ENCODE measurements around the gene C4orf36.

Gene C4orf36

GRCh38 chr4:86891762-86892635 is at the start of gene C4orf36:
TSS of gene C4orf36 (minus strand) at chr4:86892422. CDS start at chr4:86891520, 902 bp downstream.
- peak; percentile 41 for DNase-seq

GRCh38 chr4:86940920-86941460 is 48.8 kb upstream of the C4orf36 start:
- no peak for DNase-seq

DNA sequence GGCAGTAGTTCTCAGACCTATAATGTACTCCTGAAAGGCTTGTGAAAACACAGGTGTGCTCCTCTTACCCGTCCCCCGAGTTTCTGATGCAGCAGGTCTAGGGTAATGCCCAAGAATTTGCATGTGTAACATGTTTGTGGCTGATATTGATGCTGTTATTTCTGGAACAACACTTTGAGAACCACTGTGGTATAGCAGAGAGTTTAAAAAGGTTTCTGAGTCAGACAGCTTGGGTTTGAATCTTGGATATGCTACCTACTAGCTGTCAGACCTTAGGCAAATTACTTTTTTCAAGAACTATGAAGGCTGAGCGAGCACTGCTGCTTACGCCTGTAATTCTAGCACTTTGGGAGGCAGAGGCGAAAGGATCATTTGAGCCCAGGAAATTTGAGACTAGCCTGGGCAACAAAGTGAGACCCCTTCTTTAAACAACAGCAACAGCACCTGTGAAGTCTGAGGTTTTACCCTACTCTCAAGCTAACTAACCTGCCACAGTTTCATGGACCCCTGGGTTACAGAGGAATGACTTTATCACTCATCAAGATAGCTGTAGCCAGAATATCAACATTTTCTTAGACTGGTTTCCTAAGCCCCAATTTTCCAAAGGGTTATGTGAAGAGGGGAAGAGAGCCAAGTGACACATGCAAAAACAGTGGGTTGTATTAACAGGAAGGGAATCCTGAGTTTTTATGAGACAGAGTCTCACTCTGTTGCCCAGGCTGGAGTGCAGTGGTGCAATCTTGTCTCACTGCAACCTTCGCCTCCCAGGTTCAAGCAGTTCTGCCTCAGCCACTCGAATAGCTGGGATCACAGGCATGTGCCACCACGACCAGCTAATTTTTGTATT is 47.7 kb upstream of the C4orf36 start:
- DNase-seq, result no peak

DNA sequence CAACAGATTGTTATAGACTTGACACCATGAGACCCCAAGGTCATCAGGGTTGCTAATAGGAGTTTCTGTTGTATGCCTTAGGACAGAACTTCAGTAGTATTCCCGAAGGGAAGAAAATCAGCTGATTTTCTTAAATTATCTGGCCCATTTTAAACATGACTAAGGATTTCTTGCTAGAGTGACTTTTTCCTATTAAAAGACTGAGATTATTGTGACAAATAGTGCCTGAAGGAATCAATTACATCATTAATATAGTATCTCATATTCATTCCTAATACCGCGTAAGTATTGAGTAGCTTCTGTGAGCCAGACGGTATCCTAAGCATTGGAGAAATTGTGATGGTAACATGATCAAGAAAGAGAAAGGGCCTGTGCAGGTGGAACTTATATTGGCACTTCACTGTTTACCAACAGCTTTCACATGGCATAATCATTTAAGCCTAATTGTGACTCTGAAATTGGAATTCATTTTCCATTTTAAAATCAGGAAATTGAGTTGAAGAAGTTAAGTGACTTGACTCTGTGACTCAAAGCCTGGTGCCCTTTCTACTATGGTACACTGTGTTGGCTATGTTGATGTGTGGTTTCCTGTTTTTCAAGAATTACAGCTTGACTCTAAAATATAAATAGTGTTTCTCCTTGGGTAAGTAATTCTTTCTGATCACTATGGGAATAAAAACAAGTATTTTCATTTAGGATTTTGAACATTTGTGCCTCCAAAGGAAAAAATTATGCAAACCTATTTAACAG is 46.7 kb upstream of the C4orf36 start:
- DNase-seq, result peak; percentile 11

GRCh38 chr4:86935853-86936733 is 43.9 kb upstream of the C4orf36 start:
- DNase-seq, result peak; percentile 36

- DNase-seq, result no peak
Measured at GRCh38 chr4:86935566-86935852, 43.3 kb upstream of the C4orf36 start.

DNA sequence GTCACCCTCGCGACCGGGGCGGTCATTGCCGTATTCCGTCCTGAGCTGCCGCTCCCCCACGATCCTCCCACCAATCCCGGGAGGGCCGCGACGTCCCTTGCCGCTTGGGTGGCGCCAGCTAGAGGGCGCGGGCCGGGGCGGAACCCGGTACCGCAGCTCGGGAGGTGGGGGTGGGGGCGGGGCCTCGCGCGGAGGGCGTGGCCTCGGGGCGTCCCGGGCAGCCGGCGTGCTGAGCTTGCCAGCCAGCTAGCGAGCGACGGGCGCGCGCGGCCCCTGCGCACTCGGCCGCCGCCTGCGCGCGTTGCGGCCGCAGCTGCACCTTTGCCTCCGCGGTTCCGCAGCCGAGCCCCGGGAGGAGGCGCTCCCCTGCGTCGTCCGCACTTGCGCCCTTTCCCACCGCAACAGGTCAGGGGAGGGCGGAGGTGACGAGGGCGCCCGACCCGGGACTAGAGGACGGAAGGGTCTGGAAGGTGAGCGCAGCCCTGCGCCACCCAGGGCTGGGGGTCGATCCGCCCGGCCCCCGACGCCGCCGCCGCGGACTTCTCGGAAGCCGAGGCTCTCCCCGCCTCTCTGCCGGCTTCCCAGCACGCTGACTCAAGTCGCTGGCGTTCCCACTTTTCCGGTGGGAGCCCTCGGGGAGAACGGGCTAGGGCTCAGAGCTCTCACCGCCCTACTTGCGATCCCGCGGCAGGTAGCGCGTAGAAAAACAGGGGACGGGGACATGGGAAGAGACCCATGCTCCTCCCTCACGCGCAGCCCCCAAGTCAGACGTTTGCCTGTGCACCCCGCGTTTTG is 42.7 kb upstream of the C4orf36 start, which contains the start of gene AFF1:
TSS of gene AFF1 (plus strand) at position 241 of the 795 bp plus-strand sequence. CDS start 13,523 bp downstream, outside the sequence.
- DNase-seq, result peak; percentile 85

- DNase-seq, result no peak
Measured at GRCh38 chr4:86934147-86934770, 42.0 kb upstream of the C4orf36 start.

GRCh38 chr4:86928400-86929255 is 36.4 kb upstream of the C4orf36 start:
- DNase-seq, result no peak

- no peak for DNase-seq
Measured at GRCh38 chr4:86927843-86928395, 35.7 kb upstream of the C4orf36 start.

DNA sequence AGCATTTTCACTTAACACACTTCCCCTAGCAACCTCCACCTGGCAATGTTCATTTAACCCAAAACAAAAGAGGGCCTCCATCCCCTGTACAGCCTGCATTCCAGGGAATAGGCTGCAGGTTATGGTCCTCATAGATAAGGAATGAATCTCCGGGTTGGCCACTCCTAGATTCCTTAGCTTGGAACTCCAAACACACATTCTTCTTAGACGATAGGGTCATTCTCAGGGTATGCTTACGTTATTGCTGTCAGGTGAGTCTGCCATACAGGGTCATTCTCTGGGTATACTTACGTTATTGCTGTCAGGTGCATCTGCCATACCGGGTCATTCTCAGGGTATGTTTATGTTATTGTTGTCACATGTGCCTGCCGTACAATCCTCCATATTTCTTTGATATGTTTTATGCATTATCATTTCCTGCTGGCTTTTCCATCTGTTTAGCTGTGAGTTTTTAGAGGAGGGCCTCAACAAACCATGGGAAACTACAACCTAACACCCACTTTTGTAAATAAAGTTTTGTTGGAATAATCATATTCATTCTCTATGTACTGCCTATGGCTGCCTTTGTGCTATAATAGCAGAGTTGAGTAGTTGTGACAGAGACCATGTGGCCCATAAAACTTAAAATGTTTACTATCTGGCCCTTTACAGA is 34.3 kb upstream of the C4orf36 start:
- DNase-seq, result no peak

DNA sequence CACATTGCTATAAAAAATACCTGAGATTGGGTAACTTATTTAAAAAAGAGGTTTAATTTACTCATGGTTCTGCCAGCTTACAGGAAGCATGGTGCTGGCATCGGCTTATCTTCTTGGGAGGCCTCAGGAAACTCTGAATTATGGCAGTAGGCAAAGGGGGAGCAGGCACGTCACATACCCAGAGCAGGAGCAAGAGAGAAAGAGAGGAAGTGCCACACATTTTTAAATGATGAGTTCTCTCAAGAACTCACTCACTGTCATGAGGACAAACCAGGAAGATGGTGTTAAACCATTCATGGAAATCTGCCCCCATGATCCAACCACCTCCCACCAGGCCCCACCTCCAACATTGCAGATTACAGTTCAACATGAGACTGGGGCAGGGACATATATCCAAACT is 32.6 kb upstream of the C4orf36 start:
- no peak for DNase-seq

DNA sequence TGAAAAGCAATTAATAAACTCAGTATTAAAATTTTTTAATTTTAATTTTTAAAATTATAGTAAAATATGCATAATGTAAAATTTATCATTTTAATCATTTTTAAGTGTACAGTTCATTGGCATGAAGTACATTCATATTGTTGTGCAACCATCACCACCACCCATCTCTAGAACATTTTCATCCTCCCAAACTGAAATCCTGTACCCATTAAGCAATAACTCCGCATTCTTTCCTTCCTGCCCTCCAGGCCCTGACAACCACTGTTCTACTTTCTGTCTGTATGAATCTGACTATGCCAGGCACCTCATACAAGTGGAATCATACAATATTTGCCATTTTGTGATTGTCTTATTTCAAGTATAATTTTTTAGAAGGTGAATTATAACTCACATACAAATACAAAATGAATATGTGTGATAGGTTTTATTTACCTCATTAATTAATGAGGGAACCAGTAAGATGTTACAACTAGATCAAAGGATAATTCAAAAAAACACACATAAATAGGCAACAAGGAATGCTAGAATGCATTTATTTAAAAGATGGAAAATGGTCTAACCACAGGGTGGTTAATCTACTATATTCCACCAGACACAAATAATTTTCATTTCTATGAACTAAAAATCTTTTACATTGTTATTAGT is 29.5 kb upstream of the C4orf36 start:
- no peak for DNase-seq

DNA sequence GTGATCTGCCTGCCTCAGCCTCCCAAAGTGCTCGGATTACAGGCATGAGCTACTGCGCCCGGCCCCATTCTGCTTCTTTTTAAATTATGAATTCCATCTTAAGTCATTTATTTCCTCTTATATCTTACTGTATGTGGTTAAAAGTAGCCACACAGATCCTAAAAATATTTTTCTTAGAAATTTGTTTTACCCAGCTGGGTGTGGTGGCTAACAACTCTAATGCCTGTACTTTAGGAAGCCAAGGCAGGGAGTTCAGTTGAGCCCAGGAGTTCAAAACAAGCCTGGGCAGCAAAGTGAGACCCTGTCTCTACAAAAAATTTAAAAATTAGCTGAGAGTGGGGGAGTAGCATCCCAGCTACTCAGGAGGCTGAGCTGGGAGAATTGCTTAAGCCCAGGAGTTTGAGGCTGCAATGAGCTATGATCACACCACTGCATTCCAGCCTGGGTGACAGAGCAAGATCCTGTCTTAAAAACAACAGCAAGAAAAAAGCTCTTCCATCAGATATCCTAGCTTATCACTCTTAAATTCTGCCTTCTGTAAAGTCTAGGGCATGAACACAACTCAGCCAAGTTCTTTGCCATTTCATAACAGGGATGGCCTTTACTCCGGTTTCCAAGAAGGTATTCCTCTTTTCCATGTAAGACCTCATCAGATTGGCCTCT is 27.5 kb upstream of the C4orf36 start:
- no peak for DNase-seq

DNA sequence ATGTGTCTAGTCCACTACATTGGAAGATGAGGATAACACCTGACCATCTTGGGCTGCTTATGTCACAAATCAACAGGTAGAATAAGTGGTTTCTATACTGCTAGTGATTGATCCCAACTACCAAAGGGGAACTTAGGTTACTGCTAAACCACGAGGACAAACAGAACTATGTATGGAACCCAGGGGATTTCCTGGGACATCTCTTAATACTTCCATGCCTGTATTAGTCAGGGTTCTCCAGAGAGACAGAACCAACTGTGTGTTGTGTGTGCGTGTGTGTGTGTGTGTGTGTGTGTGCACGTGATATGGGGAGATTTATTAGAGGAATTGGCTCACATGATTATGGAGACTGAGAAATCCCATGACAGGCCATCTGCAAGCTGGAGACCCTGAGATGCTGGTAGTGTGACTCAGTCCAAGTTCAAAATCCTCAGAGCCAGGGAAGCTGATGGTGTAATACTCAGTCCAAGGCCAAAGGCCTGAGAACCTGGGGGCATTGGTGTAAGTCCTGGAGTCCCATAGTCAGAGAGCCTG is 26.4 kb upstream of the C4orf36 start:
- DNase-seq, result no peak

DNA sequence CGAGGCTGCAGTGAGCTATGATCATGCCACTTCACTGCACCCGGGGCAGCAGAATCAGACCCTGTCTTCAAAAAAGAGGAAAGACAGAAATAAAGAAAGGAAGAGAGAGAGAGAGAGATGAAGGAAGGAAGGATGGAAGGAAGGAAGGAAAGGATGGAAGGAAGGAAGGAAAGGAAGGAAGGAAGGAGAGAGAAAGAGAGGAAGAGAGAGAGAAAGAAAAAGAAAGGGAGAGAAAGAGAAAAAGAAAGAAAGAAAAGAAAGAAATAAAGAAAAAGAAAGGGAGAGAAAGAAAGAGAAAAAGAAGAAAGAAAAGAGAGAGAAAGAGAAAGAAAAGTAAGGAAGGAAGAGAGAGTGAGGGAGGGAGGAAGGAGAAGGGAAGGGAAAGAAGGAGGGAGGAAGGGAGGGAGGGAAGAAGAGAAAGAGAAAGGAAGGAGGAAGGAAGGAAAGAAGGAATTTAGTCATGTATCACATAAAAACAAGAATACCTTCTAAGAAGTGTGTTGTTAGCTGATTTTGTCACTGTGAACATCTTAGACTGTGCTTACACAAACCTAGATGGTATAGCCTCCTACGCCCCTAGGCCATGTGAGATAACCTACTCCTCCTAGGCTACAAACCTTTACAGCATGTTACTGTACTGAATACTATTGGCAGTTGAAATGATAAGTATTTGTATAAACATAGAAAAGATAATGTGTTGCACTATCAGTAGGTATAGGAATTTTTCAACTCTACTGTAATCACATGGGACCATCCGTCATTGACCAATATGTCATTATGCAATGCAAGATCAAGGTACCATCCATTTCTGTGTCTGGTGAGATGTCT is 25.2 kb upstream of the C4orf36 start:
- no peak for DNase-seq
